PC-9 (cell line): Measurements from ENCODE around the gene ELN. TPM values are rescaled to one million over a fixed set of nuclear protein-coding genes. Genes with fewer than 3 reads are reported as not detected.

Experiments
- BruUV-seq: library from RNA; stranded (reverse); fragments of 400-500 nt; replicated peaks from 2 replicates; lab custom pipeline; 2021; lab: Mats Ljungman, UMichigan
- CTCF ChIA-PET: fragments of 300-600 bp; sonication (Branson Sonifier 250); formaldehyde crosslinking; loops from one replicate; lab custom pipeline; 2022; ENCODE audit warnings: antibody characterized with exemption; lab: Charles Lee
- POLR2A ChIA-PET: fragments of 300-600 bp; sonication (Branson Sonifier 250); formaldehyde crosslinking; loops from one replicate; lab custom pipeline; 2022; ENCODE audit warnings: antibody characterized with exemption; ENCODE audit not compliant: unreplicated experiment; lab: Charles Lee
- DNase-seq, 2 experiments: peaks; one replicate each; pipeline versions ENCODE4 v3.0.0 to v3.0.0-alpha.2; 2015 to 2022; ENCODE audit warnings: mixed read lengths in 1 of 2
- H2AFZ ChIP-seq: fragments of 200-600 bp; sonication (generic); 2 replicates; pipeline ENCODE4 v1.8.1; 2017; ENCODE audit warnings: antibody characterized with exemption
- H3F3A ChIP-seq: fragments of 200-600 bp; sonication (generic); 2 replicates; pipeline ENCODE4 v1.8.1; 2017; ENCODE audit warnings: antibody characterized with exemption, mild to moderate bottlenecking, low read depth; ENCODE audit not compliant: insufficient read depth
- H3K27ac ChIP-seq: fragments of 200-600 bp; sonication (generic); 2 replicates; pipeline ENCODE4 v1.6.1; 2016; ENCODE audit warnings: mixed run types
- H3K27me3 ChIP-seq: fragments of 200-600 bp; sonication (generic); 2 replicates; pipeline ENCODE4 v1.6.1; 2016; ENCODE audit warnings: low read depth, mixed run types; ENCODE audit not compliant: insufficient read depth
- H3K36me3 ChIP-seq: fragments of 200-600 bp; sonication (generic); 2 replicates; pipeline ENCODE4 v1.6.1; 2016; ENCODE audit warnings: low read depth, mixed run types
- H3K4me1 ChIP-seq: fragments of 200-600 bp; sonication (generic); replicated peaks from 2 replicates; pipeline ENCODE4 v1.6.1; 2016; ENCODE audit warnings: mixed run types; ENCODE audit not compliant: insufficient read depth
- H3K4me2 ChIP-seq: fragments of 200-600 bp; sonication (generic); 2 replicates; pipeline ENCODE4 v1.6.1; 2017; ENCODE audit warnings: mixed run types
- H3K4me3 ChIP-seq: fragments of 200-600 bp; sonication (generic); 2 replicates; pipeline ENCODE4 v1.6.1; 2016; ENCODE audit warnings: mixed run types
- H3K79me2 ChIP-seq: fragments of 200-600 bp; sonication (generic); 2 replicates; pipeline ENCODE4 v1.6.1; 2017; ENCODE audit warnings: low read depth, mixed run types
- H3K9me2 ChIP-seq: fragments of 200-600 bp; sonication (generic); 2 replicates; pipeline ENCODE4 v1.8.1; 2017; ENCODE audit warnings: mild to moderate bottlenecking; ENCODE audit not compliant: insufficient read depth
- H3K9me3 ChIP-seq: fragments of 200-600 bp; sonication (generic); 2 replicates; pipeline ENCODE4 v1.8.1; 2016; ENCODE audit warnings: low read depth; ENCODE audit not compliant: insufficient read depth
- H4K20me1 ChIP-seq: fragments of 200-600 bp; sonication (generic); 2 replicates; pipeline ENCODE4 v1.8.1; 2017; ENCODE audit not compliant: insufficient read depth
- CTCF ChIP-seq: fragments of 200-600 bp; sonication (generic); conservative IDR thresholded peaks from 2 replicates; pipeline ENCODE4 v1.6.1; 2017; ENCODE audit warnings: mixed run types, antibody characterized with exemption, mild to moderate bottlenecking, moderate library complexity
- EZH2 ChIP-seq: fragments of 200-600 bp; sonication (generic); IDR thresholded peaks from 2 replicates; pipeline ENCODE4 v1.8.0; 2017; ENCODE audit warnings: antibody characterized with exemption, low read depth
- intact Hi-C: fragments of 100-400 bp; cut with micrococcal nuclease; formaldehyde crosslinking; loops from one replicate; pipeline ENCODE4 v1.10.0; 2022; ENCODE audit not compliant: unreplicated experiment
- total RNA-seq: library from RNA; stranded (reverse); gene quantifications from 2 replicates; pipeline ENCODE4 v1.2.3, GENCODE V29; 2021

Gene ELN
- total RNA-seq, 1 experiment from 2014 or later = 0.11 TPM

GRCh38 chr7:73995330-73995729, 32.6 kb upstream of the ELN start:
- TF ChIP-seq CTCF (no peak), EZH2 (no peak)
- Histone ChIP-seq H3K4me2 (no peak overlapping the region), H3K4me1 (no peaks in the 10 kb centered on the region), H3K36me3 (no peaks in the 10 kb centered on the region), H3K9me3 (peaks cover 8% of the 10 kb centered on the region; the same call in 1 of the 2 replicates), H3K27me3 (no peaks in the 10 kb centered on the region), H4K20me1 (no peaks in the 10 kb centered on the region), H3K4me3 (no peak overlapping the region), H3K79me2 (no peaks in the 10 kb centered on the region), H3K9me2 (no peaks in the 10 kb centered on the region), H3F3A (no peaks in the 10 kb centered on the region), H3K27ac (no peak overlapping the region), H2AFZ (no peak overlapping the region)
- no TSS peak for BruUV-seq
- ChIA-PET CTCF (interaction anchor here (1.1 kb wide), 1 partner anchor 16 kb away, joined by 3 read pairs; no protein-coding TSS in a partner anchor), POLR2A (interaction anchor here (0.7 kb wide), 1 partner anchor 166 kb away, joined by 4 read pairs; no protein-coding TSS in a partner anchor)
- DNase-seq = no peak
- intact Hi-C loops = no loop called here

- no peak overlapping the region for H2AFZ ChIP-seq
- no peaks in the 10 kb centered on the region for H3K9me2 ChIP-seq
- H3K27ac ChIP-seq = no peak overlapping the region
- H3K9me3 ChIP-seq = peaks cover 8% of the 10 kb centered on the region; the same call in 1 of the 2 replicates
- H3K79me2 ChIP-seq = no peaks in the 10 kb centered on the region
- CTCF ChIA-PET = interaction anchor here (1.1 kb wide), 1 partner anchor 17 kb away, joined by 3 read pairs; no protein-coding TSS in a partner anchor
- H3K36me3 ChIP-seq = no peaks in the 10 kb centered on the region
- no peaks in the 10 kb centered on the region for H4K20me1 ChIP-seq
- intact Hi-C loops = no loop called here
- no peak overlapping the region for H3K4me2 ChIP-seq
- H3K4me1 ChIP-seq = no peaks in the 10 kb centered on the region
- no peak overlapping the region for H3K4me3 ChIP-seq
- no peaks in the 10 kb centered on the region for H3K27me3 ChIP-seq
- no peak for DNase-seq
- POLR2A ChIA-PET = interaction anchor here (0.7 kb wide), 1 partner anchor 166 kb away, joined by 4 read pairs; no protein-coding TSS in a partner anchor
- H3F3A ChIP-seq = no peaks in the 10 kb centered on the region
- BruUV-seq = no TSS peak
- no peak for TF ChIP-seq EZH2
- no peak for TF ChIP-seq CTCF
Observed at GRCh38 chr7:73995821-73996511, 32.0 kb upstream of the ELN start.

- intact Hi-C loops = no loop called here
- no peaks in the 10 kb centered on the region for H3K79me2 ChIP-seq
- H3K4me2 ChIP-seq = no peak overlapping the region
- no peaks in the 10 kb centered on the region for H3K27me3 ChIP-seq
- DNase-seq = no peak
- H3K36me3 ChIP-seq = no peaks in the 10 kb centered on the region
- peaks cover 6% of the 10 kb centered on the region; the same call in 1 of the 2 replicates for H3F3A ChIP-seq
- H3K27ac ChIP-seq = no peak overlapping the region
- CTCF ChIA-PET = interaction anchor here (1.0 kb wide), 1 partner anchor 30 kb away, joined by 3 read pairs; no protein-coding TSS in a partner anchor
- BruUV-seq = no TSS peak
- TF ChIP-seq EZH2 (no peak), CTCF (no peak)
- no peaks in the 10 kb centered on the region for H3K9me2 ChIP-seq
- H4K20me1 ChIP-seq = no peaks in the 10 kb centered on the region
- POLR2A ChIA-PET = no interaction called here
- H3K4me3 ChIP-seq = no peak overlapping the region
- no peak overlapping the region for H2AFZ ChIP-seq
- peaks cover 5% of the 10 kb centered on the region for H3K4me1 ChIP-seq
- peaks cover 8% of the 10 kb centered on the region; the same call in 1 of the 2 replicates for H3K9me3 ChIP-seq
Observed at GRCh38 chr7:73997056-73997455, 30.9 kb upstream of the ELN start.
